Cardiac muscle cell (in vitro differentiated cells and primary cell): ENCODE measurements around the gene MRM2. TPM values are rescaled to one million over a fixed set of nuclear protein-coding genes. Genes with fewer than 3 reads are reported as not detected.

ENCODE experiments used
- DNase-seq, 2 donors: peaks; one replicate each; pipeline versions ENCODE4 v3.0.0 to v3.0.0-alpha.2; 2010 to 2017; ENCODE audit warnings: low read depth in 1 of 2, low spot score in 1 of 2
- H3K27ac ChIP-seq: fragments of 200-600 bp; sonication (generic); 2 replicates; pipeline ENCODE4 v1.5.1; 2016
- H3K27me3 ChIP-seq: fragments of 200-600 bp; sonication (generic); 2 replicates; pipeline ENCODE4 v1.6.0; 2016; ENCODE audit warnings: control low read depth
- H3K36me3 ChIP-seq: fragments of 200-600 bp; sonication (generic); 2 replicates; pipeline ENCODE4 v1.5.1; 2016; ENCODE audit warnings: control low read depth
- H3K4me1 ChIP-seq: fragments of 200-600 bp; sonication (generic); 2 replicates; pipeline ENCODE4 v1.8.1; 2017; ENCODE audit warnings: low read depth, mild to moderate bottlenecking, mixed run types
- H3K4me3 ChIP-seq: fragments of 200-600 bp; sonication (generic); 2 replicates; pipeline ENCODE4 v1.5.1; 2016; ENCODE audit warnings: mild to moderate bottlenecking
- H3K9me3 ChIP-seq: fragments of 200-600 bp; sonication (generic); 2 replicates; pipeline ENCODE4 v1.5.1; 2017; ENCODE audit warnings: low read depth, mild to moderate bottlenecking, control low read depth
- CTCF ChIP-seq: IDR thresholded peaks from 2 replicates; pipeline ENCODE4 v1.5.1; 2012; ENCODE audit warnings: low read depth, mild to moderate bottlenecking, low read length
- polyA plus RNA-seq: library from polyadenylated mRNA; unstranded; fragments of >200 nt; fragmentation: Nextera tagmentation; extraction: Ambion mirVana; gene quantifications from 2 replicates; pipeline ENCODE4 v1.2.1, GENCODE V29; 2016
- total RNA-seq: library from RNA; depleted of rRNA; stranded (reverse); fragments of >200 nt; gene quantifications from 2 replicates; pipeline ENCODE4 v1.2.3, GENCODE V29; 2016

MRM2 gene
- total and polyA plus RNA-seq, 2 experiments from 2014 or later = 24.2 to 53.5 TPM

- Histone ChIP-seq H3K27me3 (no peaks in the 10 kb centered on the region), H3K4me3 (no peak overlapping the region), H3K9me3 (no peaks in the 10 kb centered on the region), H3K27ac (no peak overlapping the region), H3K36me3 (no peaks in the 10 kb centered on the region), H3K4me1 (no peaks in the 10 kb centered on the region)
- TF ChIP-seq CTCF = no peak
- no peak for DNase-seq
These were observed 15.6 kb upstream of the MRM2 start for GRCh38 chr7:2257651-2258050.

- no peak for TF ChIP-seq CTCF
- Histone ChIP-seq H3K27ac (no peak overlapping the region), H3K27me3 (no peaks in the 10 kb centered on the region), H3K36me3 (no peaks in the 10 kb centered on the region), H3K9me3 (no peaks in the 10 kb centered on the region), H3K4me3 (no peak overlapping the region), H3K4me1 (no peaks in the 10 kb centered on the region)
- DNase-seq = no peak
These were observed 15.1 kb upstream of the MRM2 start for GRCh38 chr7:2257046-2257551.

GRCh38 chr7:2256306-2257045, 14.5 kb upstream of the MRM2 start:
- Histone ChIP-seq H3K36me3 (no peaks in the 10 kb centered on the region), H3K27me3 (no peaks in the 10 kb centered on the region), H3K4me1 (no peaks in the 10 kb centered on the region), H3K9me3 (no peaks in the 10 kb centered on the region), H3K27ac (no peak overlapping the region), H3K4me3 (no peak overlapping the region)
- TF ChIP-seq CTCF = no peak
- no peak for DNase-seq

GRCh38 chr7:2255145-2256139, 13.4 kb upstream of the MRM2 start:
- H3K9me3 ChIP-seq = no peaks in the 10 kb centered on the region
- H3K36me3 ChIP-seq = no peaks in the 10 kb centered on the region
- H3K4me1 ChIP-seq = no peaks in the 10 kb centered on the region
- no peak overlapping the region for H3K27ac ChIP-seq
- no peak for TF ChIP-seq CTCF
- H3K27me3 ChIP-seq = no peaks in the 10 kb centered on the region
- H3K4me3 ChIP-seq = no peak overlapping the region
- no peak for DNase-seq

- TF ChIP-seq CTCF = no peak
- Histone ChIP-seq H3K4me3 (no peak overlapping the region), H3K27me3 (no peaks in the 10 kb centered on the region), H3K4me1 (no peaks in the 10 kb centered on the region), H3K36me3 (no peaks in the 10 kb centered on the region), H3K9me3 (no peaks in the 10 kb centered on the region), H3K27ac (no peak overlapping the region)
- DNase-seq = no peak
These were observed 12.6 kb upstream of the MRM2 start for GRCh38 chr7:2254429-2255144.
